Stimulated activated naive B cell treated with anti-CD40 and anti-IgM and Interleukin-4, amounts not matched to agents 10 μg/mL and 1 μg/mL and 100 μg/mL, for 72 hours (primary cell): ENCODE data around the gene HELZ.
"Not testable (repeated sequence)": the region's sequence is repeated elsewhere in the genome, so short reads cannot be mapped to it uniquely, and the experiment has no call there.

Experiments used
- ATAC-seq, 2 donors: fragments of 150-1000 bp; cut with Tn5 transposase; replicated peaks; 2 replicates each; pipeline ENCODE4 v1.10.0; 2021; ENCODE audit warnings: moderate library complexity in 1 of 2
- DNase-seq: peaks from one replicate; pipeline ENCODE4 v3.0.0; 2021
- H3K27ac Mint-ChIP-seq: one replicate; pipeline ENCODE4 v1.8.0; 2022; ENCODE audit warnings: mild to moderate bottlenecking, mixed read lengths
- H3K27me3 Mint-ChIP-seq, 2 donors: one replicate each; pipeline ENCODE4 v1.8.0; 2022; ENCODE audit warnings: mixed read lengths in 2 of 2
- H3K36me3 Mint-ChIP-seq, 2 donors: one replicate each; pipeline ENCODE4 v1.8.0; 2022; ENCODE audit warnings: mixed read lengths in 2 of 2, mild to moderate bottlenecking in 1 of 2
- H3K4me1 Mint-ChIP-seq, 2 donors: one replicate each; pipeline ENCODE4 v1.8.0; 2022; ENCODE audit warnings: mixed read lengths in 2 of 2, mild to moderate bottlenecking in 1 of 2
- H3K4me3 Mint-ChIP-seq, 2 donors: one replicate each; pipeline ENCODE4 v1.8.0; 2022; ENCODE audit warnings: mild to moderate bottlenecking in 2 of 2, mixed read lengths in 2 of 2, moderate library complexity in 1 of 2
- H3K9me3 Mint-ChIP-seq, 2 donors: one replicate each; pipeline ENCODE4 v1.8.0; 2022; ENCODE audit warnings: mixed read lengths in 2 of 2, mild to moderate bottlenecking in 1 of 2

Gene HELZ

GRCh38 chr17:67110619-67111018 lies 134.4 kb downstream of the HELZ start:
- H3K27ac Mint-ChIP-seq, result no peak overlapping the region
- no peak for ATAC-seq

GRCh38 chr17:67109111-67109510 lies 135.9 kb downstream of the HELZ start:
- DNase-seq, result no peak
- ATAC-seq, result no peak
- no peaks in the 10 kb centered on the region for H3K9me3 Mint-ChIP-seq
- peaks cover 0 to under 1% of the 10 kb centered on the region in 2 donors for H3K4me1 Mint-ChIP-seq
- H3K27ac Mint-ChIP-seq, result no peak overlapping the region
- no peak overlapping the region for H3K4me3 Mint-ChIP-seq
- no peaks in the 10 kb centered on the region for H3K27me3 Mint-ChIP-seq
- peaks cover 50 to 59% of the 10 kb centered on the region in 2 donors for H3K36me3 Mint-ChIP-seq

More at GRCh38 chr17:67110619-67111018, 134.4 kb downstream of the HELZ start:
- Mint-ChIP-seq H3K27me3 (no peaks in the 10 kb centered on the region), H3K9me3 (no peaks in the 10 kb centered on the region), H3K4me1 (no peaks in the 10 kb centered on the region), H3K36me3 (peaks cover 48 to 55% of the 10 kb centered on the region in 2 donors), H3K4me3 (no peak overlapping the region)
- DNase-seq, result no peak

- no peak for ATAC-seq
- H3K4me3 Mint-ChIP-seq, result no peak overlapping the region
- H3K36me3 Mint-ChIP-seq, result peaks cover 48 to 55% of the 10 kb centered on the region in 2 donors
- H3K9me3 Mint-ChIP-seq, result no peaks in the 10 kb centered on the region
- no peak for DNase-seq
- peaks cover 3 to 8% of the 10 kb centered on the region in 2 donors for H3K4me1 Mint-ChIP-seq
- no peak overlapping the region for H3K27ac Mint-ChIP-seq
- H3K27me3 Mint-ChIP-seq, result no peaks in the 10 kb centered on the region
Measured at GRCh38 chr17:67107811-67108775, 136.9 kb downstream of the HELZ start.

GRCh38 chr17:67107171-67107570 lies 137.8 kb downstream of the HELZ start:
- Mint-ChIP-seq H3K27ac (no peak overlapping the region), H3K27me3 (no peaks in the 10 kb centered on the region), H3K36me3 (peaks cover 46 to 51% of the 10 kb centered on the region in 2 donors), H3K9me3 (no peaks in the 10 kb centered on the region), H3K4me1 (peaks cover 3 to 12% of the 10 kb centered on the region in 2 donors), H3K4me3 (no peak overlapping the region)
- no peak for DNase-seq
- ATAC-seq, result no peak

- Mint-ChIP-seq H3K4me3 (no peak overlapping the region), H3K36me3 (peaks cover 42 to 57% of the 10 kb centered on the region in 2 donors), H3K9me3 (no peaks in the 10 kb centered on the region), H3K27ac (no peak overlapping the region), H3K27me3 (no peaks in the 10 kb centered on the region), H3K4me1 (peaks cover 3 to 20% of the 10 kb centered on the region in 2 donors)
- no peak for DNase-seq
- no peak for ATAC-seq
Measured at GRCh38 chr17:67105213-67105612, 139.8 kb downstream of the HELZ start.

- not testable (repeated sequence) for H3K4me3 Mint-ChIP-seq, ATAC-seq, DNase-seq, H3K9me3 Mint-ChIP-seq, H3K27ac Mint-ChIP-seq, H3K27me3 Mint-ChIP-seq
- H3K36me3 Mint-ChIP-seq, result peaks cover 42 to 58% of the 10 kb centered on the region in 2 donors
- peaks cover 3 to 20% of the 10 kb centered on the region in 2 donors for H3K4me1 Mint-ChIP-seq
Measured at GRCh38 chr17:67104641-67105040, 140.4 kb downstream of the HELZ start.

- ATAC-seq, result no peak
- peaks cover 18 to 48% of the 10 kb centered on the region in 2 donors for H3K36me3 Mint-ChIP-seq
- no peaks in the 10 kb centered on the region for H3K9me3 Mint-ChIP-seq
- no peak overlapping the region for H3K4me3 Mint-ChIP-seq
- peaks cover 9 to 28% of the 10 kb centered on the region in 2 donors for H3K4me1 Mint-ChIP-seq
- no peak overlapping the region for H3K27ac Mint-ChIP-seq
- no peaks in the 10 kb centered on the region for H3K27me3 Mint-ChIP-seq
- DNase-seq, result no peak
Measured at GRCh38 chr17:67098006-67098405, 147.0 kb downstream of the HELZ start.

GRCh38 chr17:67096609-67097008 lies 148.4 kb downstream of the HELZ start:
- Mint-ChIP-seq H3K4me1 (peaks cover 9 to 22% of the 10 kb centered on the region in 2 donors), H3K36me3 (peaks cover 18 to 44% of the 10 kb centered on the region in 2 donors), H3K9me3 (no peaks in the 10 kb centered on the region), H3K27me3 (no peaks in the 10 kb centered on the region), H3K27ac (no peak overlapping the region), H3K4me3 (no peak overlapping the region)
- DNase-seq (no peak), ATAC-seq (no peak)

GRCh38 chr17:67095803-67096202 lies 149.2 kb downstream of the HELZ start:
- ATAC-seq (no peak), DNase-seq (no peak)
- Mint-ChIP-seq H3K27me3 (no peaks in the 10 kb centered on the region), H3K9me3 (no peaks in the 10 kb centered on the region), H3K27ac (no peak overlapping the region), H3K36me3 (peaks cover 16 to 40% of the 10 kb centered on the region in 2 donors), H3K4me1 (peaks cover 9 to 17% of the 10 kb centered on the region in 2 donors), H3K4me3 (no peak overlapping the region)

- DNase-seq, ATAC-seq, H3K27me3 Mint-ChIP-seq, H3K27ac Mint-ChIP-seq, H3K9me3 Mint-ChIP-seq, H3K4me3 Mint-ChIP-seq: not testable (repeated sequence)
- Mint-ChIP-seq H3K4me1 (peaks cover 9 to 17% of the 10 kb centered on the region in 2 donors), H3K36me3 (peaks cover 13 to 39% of the 10 kb centered on the region in 2 donors)
Measured at GRCh38 chr17:67095291-67095690, 149.7 kb downstream of the HELZ start.

GRCh38 chr17:67093348-67093747 lies 151.6 kb downstream of the HELZ start:
- H3K4me3 Mint-ChIP-seq, result no peak overlapping the region
- H3K27ac Mint-ChIP-seq, result no peak overlapping the region
- no peaks in the 10 kb centered on the region for H3K27me3 Mint-ChIP-seq
- DNase-seq, result no peak
- peaks cover 9 to 12% of the 10 kb centered on the region in 2 donors for H3K4me1 Mint-ChIP-seq
- no peaks in the 10 kb centered on the region for H3K9me3 Mint-ChIP-seq
- ATAC-seq, result no peak
- peaks cover 17 to 44% of the 10 kb centered on the region in 2 donors for H3K36me3 Mint-ChIP-seq

GRCh38 chr17:67092710-67093109 lies 152.3 kb downstream of the HELZ start:
- not testable (repeated sequence) for H3K4me3 Mint-ChIP-seq, ATAC-seq, H3K27me3 Mint-ChIP-seq, H3K9me3 Mint-ChIP-seq, DNase-seq, H3K27ac Mint-ChIP-seq
- Mint-ChIP-seq H3K36me3 (peaks cover 17 to 43% of the 10 kb centered on the region in 2 donors), H3K4me1 (peaks cover 8 to 12% of the 10 kb centered on the region in 2 donors)

- Mint-ChIP-seq H3K27me3 (no peaks in the 10 kb centered on the region), H3K27ac (no peak overlapping the region), H3K4me3 (no peak overlapping the region), H3K9me3 (no peaks in the 10 kb centered on the region), H3K36me3 (peaks cover 17 to 43% of the 10 kb centered on the region in 2 donors), H3K4me1 (peaks cover 8 to 12% of the 10 kb centered on the region in 2 donors)
- DNase-seq (no peak), ATAC-seq (no peak)
Measured at GRCh38 chr17:67092291-67092690, 152.7 kb downstream of the HELZ start.

- DNase-seq, result no peak
- no peak overlapping the region for H3K4me3 Mint-ChIP-seq
- H3K9me3 Mint-ChIP-seq, result no peaks in the 10 kb centered on the region
- no peak overlapping the region for H3K27ac Mint-ChIP-seq
- ATAC-seq, result no peak
- no peaks in the 10 kb centered on the region for H3K27me3 Mint-ChIP-seq
- peaks cover 21 to 43% of the 10 kb centered on the region in 2 donors for H3K36me3 Mint-ChIP-seq
- peaks cover 2 to 7% of the 10 kb centered on the region in 2 donors for H3K4me1 Mint-ChIP-seq
Measured at GRCh38 chr17:67090341-67090740, 154.7 kb downstream of the HELZ start.

GRCh38 chr17:67088639-67089038 lies 156.4 kb downstream of the HELZ start:
- peaks cover under 1 to 1% of the 10 kb centered on the region in 2 donors for H3K4me1 Mint-ChIP-seq
- no peak overlapping the region for H3K27ac Mint-ChIP-seq
- H3K4me3 Mint-ChIP-seq, result no peak overlapping the region
- no peak for ATAC-seq
- no peaks in the 10 kb centered on the region for H3K9me3 Mint-ChIP-seq
- H3K27me3 Mint-ChIP-seq, result no peaks in the 10 kb centered on the region
- no peak for DNase-seq
- H3K36me3 Mint-ChIP-seq, result peaks cover 16 to 38% of the 10 kb centered on the region in 2 donors
